HG03439 (cell line): ENCODE results near the gene METTL21A.

Experiments used
- ATAC-seq: cut with Tn5 transposase; IDR thresholded peaks from one replicate; pipeline ENCODE4 v1.9.1; 2021; ENCODE audit warnings: mild to moderate bottlenecking, moderate library complexity; ENCODE audit not compliant: unreplicated experiment

The METTL21A gene

GRCh38 chr2:207565736-207566500 is 59.3 kb downstream of the METTL21A start:
- no peak for ATAC-seq
